Muscle layer of duodenum (tissue), 2 donors: ENCODE measurements around the gene PSG6.
"Not testable (repeated sequence)": the region's sequence is repeated elsewhere in the genome, so short reads cannot be mapped to it uniquely, and the experiment has no call there.

Experiments used
- H3K27ac ChIP-seq: one replicate; pipeline ENCODE4 v1.7.0; 2013; ENCODE audit warnings: mild to moderate bottlenecking, low read length
- H3K27me3 ChIP-seq: one replicate; pipeline ENCODE4 v1.7.0; 2013; ENCODE audit warnings: low read depth, mild to moderate bottlenecking, control low read depth, low read length
- H3K36me3 ChIP-seq, 2 donors: one replicate each; pipeline ENCODE4 v1.7.0; 2013; ENCODE audit warnings: low read length in 2 of 2, control low read depth in 1 of 2, mild to moderate bottlenecking in 1 of 2; ENCODE audit not compliant: insufficient read depth in 2 of 2, control insufficient read depth in 1 of 2
- H3K4me1 ChIP-seq, 2 donors: one replicate each; pipeline ENCODE4 v1.7.0; 2013; ENCODE audit warnings: low read length in 2 of 2, mild to moderate bottlenecking in 2 of 2, control low read depth in 1 of 2, moderate library complexity in 1 of 2; ENCODE audit not compliant: insufficient read depth in 2 of 2, control insufficient read depth in 1 of 2
- H3K4me3 ChIP-seq, 2 donors: one replicate each; pipeline ENCODE4 v1.7.0; 2013; ENCODE audit warnings: low read length in 2 of 2, low read depth in 1 of 2, mild to moderate bottlenecking in 1 of 2
- H3K9me3 ChIP-seq, 2 donors: one replicate each; pipeline ENCODE4 v1.7.0; 2013; ENCODE audit warnings: low read length in 2 of 2, control low read depth in 1 of 2, mild to moderate bottlenecking in 1 of 2; ENCODE audit not compliant: control insufficient read depth in 1 of 2
- donor health status: healthy.

PSG6 gene

GRCh38 chr19:42928896-42929295, 11.2 kb upstream of the PSG6 start:
- Histone ChIP-seq H3K4me1 (no peaks in the 10 kb centered on the region), H3K9me3 (no peaks in the 10 kb centered on the region), H3K27ac (no peak overlapping the region), H3K27me3 (no peaks in the 10 kb centered on the region), H3K36me3 (no peaks in the 10 kb centered on the region), H3K4me3 (no peak overlapping the region)

- no peak overlapping the region for H3K4me3 ChIP-seq
- H3K27ac ChIP-seq, result no peak overlapping the region
- no peaks in the 10 kb centered on the region for H3K4me1 ChIP-seq
- no peaks in the 10 kb centered on the region for H3K27me3 ChIP-seq
- H3K9me3 ChIP-seq, result no peaks in the 10 kb centered on the region
- H3K36me3 ChIP-seq, result no peaks in the 10 kb centered on the region
These were observed 9.1 kb upstream of the PSG6 start for GRCh38 chr19:42926781-42927180.

GRCh38 chr19:42923106-42923505, 5.4 kb upstream of the PSG6 start:
- not testable (repeated sequence) for H3K4me3 ChIP-seq, H3K4me1 ChIP-seq, H3K27me3 ChIP-seq, H3K36me3 ChIP-seq, H3K27ac ChIP-seq, H3K9me3 ChIP-seq

GRCh38 chr19:42920971-42921370, 3.3 kb upstream of the PSG6 start:
- H3K36me3 ChIP-seq, H3K9me3 ChIP-seq, H3K27me3 ChIP-seq, H3K27ac ChIP-seq, H3K4me3 ChIP-seq, H3K4me1 ChIP-seq: not testable (repeated sequence)

GRCh38 chr19:42919757-42920079, 2.0 kb upstream of the PSG6 start:
- Histone ChIP-seq H3K27ac (no peak overlapping the region), H3K27me3 (no peaks in the 10 kb centered on the region), H3K9me3 (no peaks in the 10 kb centered on the region), H3K36me3 (no peaks in the 10 kb centered on the region), H3K4me1 (no peaks in the 10 kb centered on the region), H3K4me3 (no peak overlapping the region)

GRCh38 chr19:42919070-42919756, 1.5 kb upstream of the PSG6 start:
- not testable (repeated sequence) for H3K4me1 ChIP-seq, H3K27me3 ChIP-seq, H3K9me3 ChIP-seq, H3K36me3 ChIP-seq, H3K27ac ChIP-seq, H3K4me3 ChIP-seq

- H3K4me1 ChIP-seq, H3K36me3 ChIP-seq, H3K27me3 ChIP-seq, H3K9me3 ChIP-seq, H3K27ac ChIP-seq, H3K4me3 ChIP-seq: not testable (repeated sequence)
These were observed 829 bp upstream of the PSG6 start for GRCh38 chr19:42918377-42919069.

GRCh38 chr19:42916931-42917330, 763 bp downstream of the PSG6 start:
- not testable (repeated sequence) for H3K27ac ChIP-seq, H3K4me3 ChIP-seq, H3K9me3 ChIP-seq, H3K36me3 ChIP-seq, H3K27me3 ChIP-seq, H3K4me1 ChIP-seq

GRCh38 chr19:42913516-42913915, 4.2 kb downstream of the PSG6 start:
- not testable (repeated sequence) for H3K27ac ChIP-seq, H3K4me3 ChIP-seq, H3K9me3 ChIP-seq, H3K27me3 ChIP-seq, H3K36me3 ChIP-seq, H3K4me1 ChIP-seq

GRCh38 chr19:42912941-42913340, 4.8 kb downstream of the PSG6 start:
- H3K36me3 ChIP-seq, H3K27ac ChIP-seq, H3K4me1 ChIP-seq, H3K27me3 ChIP-seq, H3K9me3 ChIP-seq, H3K4me3 ChIP-seq: not testable (repeated sequence)

- H3K9me3 ChIP-seq, H3K4me1 ChIP-seq, H3K4me3 ChIP-seq, H3K27me3 ChIP-seq, H3K36me3 ChIP-seq, H3K27ac ChIP-seq: not testable (repeated sequence)
These were observed 6.0 kb downstream of the PSG6 start for GRCh38 chr19:42911731-42912130.

GRCh38 chr19:42906162-42906561, 11.5 kb downstream of the PSG6 start:
- H3K27me3 ChIP-seq, H3K4me1 ChIP-seq, H3K27ac ChIP-seq, H3K9me3 ChIP-seq, H3K36me3 ChIP-seq, H3K4me3 ChIP-seq: not testable (repeated sequence)
